GM12891 (cell line): ENCODE results near the gene MYLK4.

Experiments used
- POLR2A ChIP-seq: IDR thresholded peaks from 2 replicates; pipeline ENCODE4 v1.6.1; 2011; ENCODE audit warnings: low read depth, low read length, control low read depth
- POLR2AphosphoS5 ChIP-seq: IDR thresholded peaks from 2 replicates; pipeline ENCODE4 v1.6.1; 2011; ENCODE audit warnings: low read depth, low read length, control low read depth
- POU2F2 ChIP-seq: IDR thresholded peaks from 2 replicates; pipeline ENCODE4 v1.6.1; 2011; ENCODE audit warnings: low read depth, mild to moderate bottlenecking, control low read depth, low read length, moderate library complexity
- TAF1 ChIP-seq: IDR thresholded peaks from 2 replicates; pipeline ENCODE4 v1.6.1; 2011; ENCODE audit warnings: low read depth, low read length, control low read depth

GRCh38 chr6:2623295-2623694, 127.4 kb downstream of the MYLK4 start:
- TF ChIP-seq POLR2AphosphoS5 (no peak), POLR2A (no peak), TAF1 (no peak), POU2F2 (no peak)
